ENCODE data around the gene DTWD1.
"Not testable (repeated sequence)": the region's sequence is repeated elsewhere in the genome, so short reads cannot be mapped to it uniquely, and the experiment has no call there.

Gene DTWD1

GRCh38 chr15:49688135-49688790 is 67.4 kb downstream of the DTWD1 start:
- no peak for TF ChIP-seq CTCF (IDR thresholded peaks at IDR 0.05; ENCODE audit: insufficient read depth, low read length, poor library complexity, severe bottlenecking)
- DNase-seq (ENCODE audit: extremely low read depth, insufficient read length) = no peak
- Histone ChIP-seq H3K36me3 (ENCODE audit: control insufficient read depth, insufficient read depth, low read length) (no peaks in the 10 kb centered on the region), H3K4me3 (replicated peaks; ENCODE audit: low read depth, low read length) (no peak overlapping the region), H3K27me3 (replicated peaks; ENCODE audit: control insufficient read depth, insufficient read depth, low read length) (no peaks in the 10 kb centered on the region)

DNA sequence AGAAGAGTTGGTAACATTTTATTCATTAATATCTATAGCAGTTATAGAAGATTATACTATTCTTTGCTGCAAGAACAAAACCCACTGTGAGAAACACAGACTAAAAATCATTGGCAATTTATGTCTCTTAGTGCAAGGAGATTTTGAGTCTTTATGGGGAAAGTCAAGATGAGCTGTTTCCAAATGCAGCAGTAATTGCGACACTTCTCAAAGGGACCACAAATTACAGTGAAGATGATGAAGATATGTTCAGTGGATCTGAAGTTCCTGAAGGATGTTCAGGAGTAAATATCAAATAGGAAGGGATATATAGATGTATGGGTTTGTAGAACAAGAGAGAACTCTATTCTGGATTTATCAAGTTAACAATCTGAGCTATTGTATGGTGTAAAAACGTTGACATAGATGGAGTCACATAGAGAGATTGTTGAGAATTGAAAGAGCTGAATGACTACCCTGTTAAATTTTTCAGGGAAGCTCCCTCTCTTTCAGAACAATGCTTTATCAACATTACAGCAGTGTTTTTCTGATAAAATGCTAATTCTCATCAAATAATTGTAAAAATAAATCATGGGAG is 71.8 kb downstream of the DTWD1 start:
- Histone ChIP-seq H3K4me3 (replicated peaks; ENCODE audit: low read depth, low read length) (no peak overlapping the region), H3K36me3 (ENCODE audit: control insufficient read depth, insufficient read depth, low read length) (no peaks in the 10 kb centered on the region), H3K27me3 (replicated peaks; ENCODE audit: control insufficient read depth, insufficient read depth, low read length) (no peaks in the 10 kb centered on the region)
- no peak for TF ChIP-seq CTCF (IDR thresholded peaks at IDR 0.05; ENCODE audit: insufficient read depth, low read length, poor library complexity, severe bottlenecking)
- DNase-seq (ENCODE audit: extremely low read depth, insufficient read length) = no peak

GRCh38 chr15:49693498-49693897 is 72.7 kb downstream of the DTWD1 start:
- TF ChIP-seq CTCF (IDR thresholded peaks at IDR 0.05; ENCODE audit: insufficient read depth, low read length, poor library complexity, severe bottlenecking) = no peak
- DNase-seq (ENCODE audit: extremely low read depth, insufficient read length) = no peak
- H3K36me3 ChIP-seq (ENCODE audit: control insufficient read depth, insufficient read depth, low read length) = no peaks in the 10 kb centered on the region
- H3K4me3 ChIP-seq (replicated peaks; ENCODE audit: low read depth, low read length) = no peak overlapping the region
- no peaks in the 10 kb centered on the region for H3K27me3 ChIP-seq (replicated peaks; ENCODE audit: control insufficient read depth, insufficient read depth, low read length)

- no peaks in the 10 kb centered on the region for H3K27me3 ChIP-seq (replicated peaks; ENCODE audit: control insufficient read depth, insufficient read depth, low read length)
- TF ChIP-seq CTCF (IDR thresholded peaks at IDR 0.05; ENCODE audit: insufficient read depth, low read length, poor library complexity, severe bottlenecking) = no peak
- H3K4me3 ChIP-seq (replicated peaks; ENCODE audit: low read depth, low read length) = no peak overlapping the region
- H3K36me3 ChIP-seq (ENCODE audit: control insufficient read depth, insufficient read depth, low read length) = no peaks in the 10 kb centered on the region
- no peak for DNase-seq (ENCODE audit: extremely low read depth, insufficient read length)
Observed at GRCh38 chr15:49696433-49696832, 75.6 kb downstream of the DTWD1 start.

GRCh38 chr15:49697121-49697520 is 76.3 kb downstream of the DTWD1 start:
- H3K4me3 ChIP-seq (replicated peaks; ENCODE audit: low read depth, low read length) = no peak overlapping the region
- DNase-seq (ENCODE audit: extremely low read depth, insufficient read length) = no peak
- H3K36me3 ChIP-seq (ENCODE audit: control insufficient read depth, insufficient read depth, low read length) = no peaks in the 10 kb centered on the region
- H3K27me3 ChIP-seq (replicated peaks; ENCODE audit: control insufficient read depth, insufficient read depth, low read length) = no peaks in the 10 kb centered on the region
- no peak for TF ChIP-seq CTCF (IDR thresholded peaks at IDR 0.05; ENCODE audit: insufficient read depth, low read length, poor library complexity, severe bottlenecking)

- not testable (repeated sequence) for H3K27me3 ChIP-seq (replicated peaks; ENCODE audit: control insufficient read depth, insufficient read depth, low read length); DNase-seq (ENCODE audit: extremely low read depth, insufficient read length); H3K36me3 ChIP-seq (ENCODE audit: control insufficient read depth, insufficient read depth, low read length); H3K4me3 ChIP-seq (replicated peaks; ENCODE audit: low read depth, low read length)
Observed at GRCh38 chr15:49702982-49703381, 82.1 kb downstream of the DTWD1 start.
